A673 (cell line): ENCODE measurements around the gene ELOF1.

Experiments used
- EZH2 ChIP-seq: fragments of 200-600 bp; sonication (generic); IDR thresholded peaks from 2 replicates; pipeline ENCODE4 v1.6.1; 2017; ENCODE audit warnings: borderline replicate concordance, low read depth, mild to moderate bottlenecking, mixed read lengths, antibody characterized with exemption, low read length; ENCODE audit not compliant: poor library complexity, severe bottlenecking
- TF ChIP-seq, protein P1 (sequence below): fragments of 300-800, 200-600 bp; sonication (generic); conservative IDR thresholded peaks from 2 replicates; pipeline ENCODE4 v1.5.1; 2017; ENCODE audit warnings: low read depth, mild to moderate bottlenecking, antibody characterized with exemption, low read length, moderate library complexity, mixed read lengths

GRCh38 chr19:11556634-11557420 is 2.2 kb downstream of the ELOF1 start:
- TF ChIP-seq, protein P1, sequence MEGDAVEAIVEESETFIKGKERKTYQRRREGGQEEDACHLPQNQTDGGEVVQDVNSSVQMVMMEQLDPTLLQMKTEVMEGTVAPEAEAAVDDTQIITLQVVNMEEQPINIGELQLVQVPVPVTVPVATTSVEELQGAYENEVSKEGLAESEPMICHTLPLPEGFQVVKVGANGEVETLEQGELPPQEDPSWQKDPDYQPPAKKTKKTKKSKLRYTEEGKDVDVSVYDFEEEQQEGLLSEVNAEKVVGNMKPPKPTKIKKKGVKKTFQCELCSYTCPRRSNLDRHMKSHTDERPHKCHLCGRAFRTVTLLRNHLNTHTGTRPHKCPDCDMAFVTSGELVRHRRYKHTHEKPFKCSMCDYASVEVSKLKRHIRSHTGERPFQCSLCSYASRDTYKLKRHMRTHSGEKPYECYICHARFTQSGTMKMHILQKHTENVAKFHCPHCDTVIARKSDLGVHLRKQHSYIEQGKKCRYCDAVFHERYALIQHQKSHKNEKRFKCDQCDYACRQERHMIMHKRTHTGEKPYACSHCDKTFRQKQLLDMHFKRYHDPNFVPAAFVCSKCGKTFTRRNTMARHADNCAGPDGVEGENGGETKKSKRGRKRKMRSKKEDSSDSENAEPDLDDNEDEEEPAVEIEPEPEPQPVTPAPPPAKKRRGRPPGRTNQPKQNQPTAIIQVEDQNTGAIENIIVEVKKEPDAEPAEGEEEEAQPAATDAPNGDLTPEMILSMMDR, result no peak
- no peak for TF ChIP-seq EZH2
